Measurements from ENCODE around the gene GPC1. TPM values are rescaled to one million over a fixed set of nuclear protein-coding genes. Genes with fewer than 3 reads are reported as not detected.

GPC1 gene, protein sequence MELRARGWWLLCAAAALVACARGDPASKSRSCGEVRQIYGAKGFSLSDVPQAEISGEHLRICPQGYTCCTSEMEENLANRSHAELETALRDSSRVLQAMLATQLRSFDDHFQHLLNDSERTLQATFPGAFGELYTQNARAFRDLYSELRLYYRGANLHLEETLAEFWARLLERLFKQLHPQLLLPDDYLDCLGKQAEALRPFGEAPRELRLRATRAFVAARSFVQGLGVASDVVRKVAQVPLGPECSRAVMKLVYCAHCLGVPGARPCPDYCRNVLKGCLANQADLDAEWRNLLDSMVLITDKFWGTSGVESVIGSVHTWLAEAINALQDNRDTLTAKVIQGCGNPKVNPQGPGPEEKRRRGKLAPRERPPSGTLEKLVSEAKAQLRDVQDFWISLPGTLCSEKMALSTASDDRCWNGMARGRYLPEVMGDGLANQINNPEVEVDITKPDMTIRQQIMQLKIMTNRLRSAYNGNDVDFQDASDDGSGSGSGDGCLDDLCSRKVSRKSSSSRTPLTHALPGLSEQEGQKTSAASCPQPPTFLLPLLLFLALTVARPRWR
- 213 and 270 TPM in 2 replicates for total RNA-seq

GRCh38 chr2:240435457-240435947, at the start of gene GPC1:
Gene GPC1, plus strand, starts transcription at chr2:240435663. Its CDS starts 256 bp downstream, at chr2:240435919.

Other genes with a start within 250 kb of the GPC1 start
- gene ANKMY1, start 122.3 kb downstream of the GPC1 start, total RNA-seq = 6.3 and 11.2 TPM in 2 replicates
- gene DUSP28, start 124.7 kb downstream of the GPC1 start, total RNA-seq = 2.8 and 2.9 TPM in 2 replicates
- 19.7 and 24.0 TPM in 2 replicates for gene RNPEPL1, start 132.8 kb downstream of the GPC1 start, total RNA-seq
- 15.9 and 19.7 TPM in 2 replicates for gene CAPN10, start 151.1 kb downstream of the GPC1 start, total RNA-seq
- not detected in 2 replicates for gene GPR35, start 189.8 kb downstream of the GPC1 start, total RNA-seq
- gene AQP12B, start 247.2 kb downstream of the GPC1 start, total RNA-seq = not detected in 2 replicates

All from cardiac atrium fibroblast (primary cell).